Kidney (tissue), 2 donors: ENCODE measurements around the gene SMR3A. TPM values are rescaled to one million over a fixed set of nuclear protein-coding genes. Genes with fewer than 3 reads are reported as not detected.

Source experiments
- polyA plus RNA-seq: library from polyadenylated mRNA; stranded (reverse); fragments of 350-450 nt; fragmentation: Illumina TruSeq; extraction: RNeasy Lipid Tissue Mini Kit (QIAGEN cat#74804); gene quantifications from one replicate; pipeline ENCODE4 v1.2.3, GENCODE V29; 2014; ENCODE audit warnings: low read depth, low replicate concordance; ENCODE audit not compliant: insufficient read depth
- total RNA-seq: library from RNA; stranded (reverse); fragmentation: NEBNext Ultra II Directional; extraction: Animal tissue kit (Norgen Biotek cat#: 25700); gene quantifications from one replicate; pipeline ENCODE4 v1.2.1, GENCODE V29; 2021
- donor health status: DM: yes; HTN: yes; CAD: no.

SMR3A gene
- total and polyA plus RNA-seq, 2 donors from 2014 or later = not detected

Other genes starting within 250 kb of the SMR3A start
- not detected for gene PRR27, start 206.5 kb upstream of the SMR3A start, total RNA-seq
- not detected for gene PRR27, start 206.5 kb upstream of the SMR3A start, polyA plus RNA-seq
- not detected for gene ODAM, start 165.0 kb upstream of the SMR3A start, total RNA-seq
- gene ODAM, start 165.0 kb upstream of the SMR3A start, polyA plus RNA-seq = 4.0 TPM
- 0.50 TPM for gene FDCSP, start 134.6 kb upstream of the SMR3A start, total RNA-seq
- not detected for gene FDCSP, start 134.6 kb upstream of the SMR3A start, polyA plus RNA-seq
- not detected for gene CSN3, start 118.2 kb upstream of the SMR3A start, total RNA-seq
- not detected for gene CSN3, start 118.2 kb upstream of the SMR3A start, polyA plus RNA-seq
- not detected for gene CABS1, start 25.8 kb upstream of the SMR3A start, total RNA-seq
- gene CABS1, start 25.8 kb upstream of the SMR3A start, polyA plus RNA-seq = not detected
- gene SMR3B, start 22.4 kb downstream of the SMR3A start, total RNA-seq = not detected
- not detected for gene SMR3B, start 22.4 kb downstream of the SMR3A start, polyA plus RNA-seq
- not detected for gene OPRPN, start 37.2 kb downstream of the SMR3A start, total RNA-seq
- gene OPRPN, start 37.2 kb downstream of the SMR3A start, polyA plus RNA-seq = not detected
- gene MUC7, start 111.4 kb downstream of the SMR3A start, total RNA-seq = not detected
- not detected for gene MUC7, start 111.4 kb downstream of the SMR3A start, polyA plus RNA-seq
- not detected for gene AMTN, start 157.8 kb downstream of the SMR3A start, total RNA-seq
- not detected for gene AMTN, start 157.8 kb downstream of the SMR3A start, polyA plus RNA-seq
- not detected for gene AMBN, start 231.5 kb downstream of the SMR3A start, total RNA-seq
- gene AMBN, start 231.5 kb downstream of the SMR3A start, polyA plus RNA-seq = not detected